ENCODE results near the gene SGIP1.

Gene SGIP1

GRCh38 chr1:66550243-66550642 is 16.3 kb downstream of the SGIP1 start:
- TF ChIP-seq CTCF (IDR thresholded peaks at IDR 0.05): no peak
- Mint-ChIP-seq H3K9me3 (no peaks in the 10 kb centered on the region), H3K27me3 (ENCODE audit: low read depth, poor library complexity) (peaks cover 8% of the 10 kb centered on the region), H3K36me3 (ENCODE audit: low read depth) (no peaks in the 10 kb centered on the region), H3K4me3 (no peak overlapping the region), H3K4me1 (no peaks in the 10 kb centered on the region), H3K27ac (no peak overlapping the region)
- no peak for DNase-seq

- Mint-ChIP-seq H3K27ac (no peak overlapping the region), H3K27me3 (ENCODE audit: low read depth, poor library complexity) (peaks cover 12% of the 10 kb centered on the region), H3K4me3 (no peak overlapping the region), H3K36me3 (ENCODE audit: low read depth) (no peaks in the 10 kb centered on the region), H3K4me1 (peaks cover 1% of the 10 kb centered on the region), H3K9me3 (no peaks in the 10 kb centered on the region)
- no peak for TF ChIP-seq CTCF (IDR thresholded peaks at IDR 0.05)
- no peak for DNase-seq
These were observed 18.3 kb downstream of the SGIP1 start for GRCh38 chr1:66552287-66552686.

GRCh38 chr1:66552829-66553228 is 18.9 kb downstream of the SGIP1 start:
- no peak overlapping the region for H3K4me3 Mint-ChIP-seq
- H3K27ac Mint-ChIP-seq: no peak overlapping the region
- no peak for TF ChIP-seq CTCF (IDR thresholded peaks at IDR 0.05)
- DNase-seq: no peak
- peaks cover 11% of the 10 kb centered on the region for H3K27me3 Mint-ChIP-seq (ENCODE audit: low read depth, poor library complexity)
- H3K4me1 Mint-ChIP-seq: peaks cover 5% of the 10 kb centered on the region
- H3K9me3 Mint-ChIP-seq: no peaks in the 10 kb centered on the region
- H3K36me3 Mint-ChIP-seq (ENCODE audit: low read depth): no peaks in the 10 kb centered on the region

- Mint-ChIP-seq H3K36me3 (ENCODE audit: low read depth) (no peaks in the 10 kb centered on the region), H3K9me3 (no peaks in the 10 kb centered on the region), H3K27ac (no peak overlapping the region), H3K4me3 (no peak overlapping the region), H3K27me3 (ENCODE audit: low read depth, poor library complexity) (peaks cover 9% of the 10 kb centered on the region), H3K4me1 (peaks cover 5% of the 10 kb centered on the region)
- no peak for TF ChIP-seq CTCF (IDR thresholded peaks at IDR 0.05)
- no peak for DNase-seq
These were observed 19.9 kb downstream of the SGIP1 start for GRCh38 chr1:66553846-66554245.

- Mint-ChIP-seq H3K36me3 (ENCODE audit: low read depth) (no peaks in the 10 kb centered on the region), H3K4me3 (no peak overlapping the region), H3K27me3 (ENCODE audit: low read depth, poor library complexity) (peaks cover 6% of the 10 kb centered on the region), H3K9me3 (no peaks in the 10 kb centered on the region), H3K4me1 (peaks cover 5% of the 10 kb centered on the region), H3K27ac (peak overlapping the region; percentile 51)
- no peak for DNase-seq
- no peak for TF ChIP-seq CTCF (IDR thresholded peaks at IDR 0.05)
These were observed 22.2 kb downstream of the SGIP1 start for GRCh38 chr1:66556161-66556611.

- Mint-ChIP-seq H3K4me1 (peaks cover 7% of the 10 kb centered on the region), H3K36me3 (ENCODE audit: low read depth) (no peaks in the 10 kb centered on the region), H3K27me3 (ENCODE audit: low read depth, poor library complexity) (peaks cover 6% of the 10 kb centered on the region), H3K27ac (no peak overlapping the region), H3K9me3 (no peaks in the 10 kb centered on the region), H3K4me3 (no peak overlapping the region)
- TF ChIP-seq CTCF (IDR thresholded peaks at IDR 0.05): no peak
- DNase-seq: no peak
These were observed 23.2 kb downstream of the SGIP1 start for GRCh38 chr1:66557157-66557556.
